UCSD-AML1 (cell line): ENCODE measurements around the gene DCAF10.
A peak's percentile ranks its signal among the peaks of the same experiment; 100 is the strongest.
"Not testable (repeated sequence)": the region's sequence is repeated elsewhere in the genome, so short reads cannot be mapped to it uniquely, and the experiment has no call there.

Experiments used
- DNase-seq: peaks from one replicate; lab custom pipeline; 2025; ENCODE audit not compliant: unreplicated experiment; lab: John Stamatoyannopoulos, UW

Gene DCAF10

DNA sequence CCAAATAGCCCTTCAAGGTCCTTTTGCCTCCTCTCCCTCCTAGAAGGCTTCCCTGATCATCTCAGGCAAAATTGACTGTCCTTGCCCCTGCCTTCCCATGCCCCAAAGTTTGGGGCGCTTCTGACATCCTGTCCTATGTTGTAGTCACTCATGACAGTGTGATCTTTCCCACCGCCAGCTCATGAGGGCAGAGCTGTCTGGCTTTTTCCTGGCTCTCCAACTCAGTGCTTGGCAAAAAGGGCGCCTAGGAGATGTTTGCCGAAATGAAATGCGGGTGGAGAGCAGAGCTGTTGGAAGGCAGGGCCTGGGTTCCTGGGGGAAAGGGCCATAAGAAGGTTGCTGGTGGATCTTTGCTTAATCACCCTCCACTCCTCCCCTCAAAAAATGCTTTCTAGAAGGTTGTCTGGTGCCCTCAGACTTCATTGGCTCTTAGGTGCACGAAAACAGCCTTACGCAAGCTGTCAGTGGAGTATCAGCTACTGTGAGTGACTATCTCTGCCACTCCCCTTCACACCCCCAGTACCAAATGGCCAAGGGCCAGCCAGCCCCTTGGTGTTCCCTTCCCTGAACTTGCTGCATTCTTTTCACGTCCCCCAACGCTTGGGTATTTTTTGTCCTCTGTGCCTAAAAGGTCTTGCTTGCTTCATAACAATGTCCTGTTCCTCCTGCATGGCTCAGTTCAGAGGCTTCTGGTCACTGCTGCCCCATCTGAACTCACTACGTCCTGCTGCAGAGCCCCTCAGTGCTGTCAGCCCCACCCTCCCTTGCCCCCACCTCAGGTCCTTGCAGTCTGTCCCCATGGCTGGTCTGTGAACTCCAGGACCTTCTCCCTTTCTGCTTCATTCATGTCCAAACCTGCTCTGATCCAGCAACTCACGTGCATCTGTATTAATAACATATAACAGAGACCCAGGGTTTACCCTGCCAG, 106.0 kb downstream of the DCAF10 start:
- DNase-seq = no peak

- DNase-seq = no peak
Measured at GRCh38 chr9:37908283-37908682, 107.7 kb downstream of the DCAF10 start.

DNA sequence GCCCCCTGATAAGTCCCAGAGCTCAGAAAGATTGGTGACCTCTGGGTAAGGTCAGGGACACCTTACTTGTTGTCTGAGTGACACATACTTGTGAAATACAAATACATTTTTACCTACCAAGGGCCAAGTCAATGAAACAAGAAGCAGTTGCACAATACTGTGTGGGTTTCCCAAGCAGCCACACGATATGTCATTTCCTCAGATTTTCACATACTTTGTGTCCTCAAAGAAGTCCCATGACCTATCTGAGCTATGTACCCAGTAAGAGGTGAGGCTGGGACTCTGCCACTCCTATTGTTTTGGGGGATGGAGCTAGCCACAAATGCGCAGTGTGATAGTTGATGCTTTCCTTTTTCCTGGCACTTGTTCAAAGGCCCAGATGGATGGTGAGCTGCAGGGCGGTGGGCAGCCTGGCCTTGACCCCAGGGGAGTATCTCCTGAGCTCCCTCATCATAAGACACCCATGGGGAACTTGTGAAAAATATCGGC, 108.1 kb downstream of the DCAF10 start:
- DNase-seq = no peak

- no peak for DNase-seq
Measured at GRCh38 chr9:37909326-37909725, 108.7 kb downstream of the DCAF10 start.

DNA sequence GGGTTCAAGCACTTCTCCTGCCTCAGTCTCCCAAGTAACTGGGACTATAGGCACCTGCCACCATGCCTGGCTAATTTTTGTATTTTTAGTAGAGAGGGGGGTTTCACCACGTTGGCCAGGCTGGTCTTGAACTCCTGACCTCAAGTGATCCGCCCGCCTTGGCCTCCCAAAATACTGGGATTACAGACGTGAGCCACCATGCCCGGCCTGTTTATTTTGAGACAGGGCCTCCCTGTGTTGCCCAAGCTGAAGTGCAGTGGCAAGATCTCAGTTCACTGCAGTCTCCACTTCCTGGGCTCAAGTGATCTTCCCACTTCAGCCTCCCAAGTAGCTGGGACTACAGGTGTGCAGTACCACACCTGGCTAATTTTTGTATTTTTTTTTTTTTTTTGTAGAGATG, 109.2 kb downstream of the DCAF10 start:
- not testable (repeated sequence) for DNase-seq

- no peak for DNase-seq
Measured at GRCh38 chr9:37910271-37910670, 109.7 kb downstream of the DCAF10 start.

- no peak for DNase-seq
Measured at GRCh38 chr9:37911271-37911681, 110.7 kb downstream of the DCAF10 start.

DNA sequence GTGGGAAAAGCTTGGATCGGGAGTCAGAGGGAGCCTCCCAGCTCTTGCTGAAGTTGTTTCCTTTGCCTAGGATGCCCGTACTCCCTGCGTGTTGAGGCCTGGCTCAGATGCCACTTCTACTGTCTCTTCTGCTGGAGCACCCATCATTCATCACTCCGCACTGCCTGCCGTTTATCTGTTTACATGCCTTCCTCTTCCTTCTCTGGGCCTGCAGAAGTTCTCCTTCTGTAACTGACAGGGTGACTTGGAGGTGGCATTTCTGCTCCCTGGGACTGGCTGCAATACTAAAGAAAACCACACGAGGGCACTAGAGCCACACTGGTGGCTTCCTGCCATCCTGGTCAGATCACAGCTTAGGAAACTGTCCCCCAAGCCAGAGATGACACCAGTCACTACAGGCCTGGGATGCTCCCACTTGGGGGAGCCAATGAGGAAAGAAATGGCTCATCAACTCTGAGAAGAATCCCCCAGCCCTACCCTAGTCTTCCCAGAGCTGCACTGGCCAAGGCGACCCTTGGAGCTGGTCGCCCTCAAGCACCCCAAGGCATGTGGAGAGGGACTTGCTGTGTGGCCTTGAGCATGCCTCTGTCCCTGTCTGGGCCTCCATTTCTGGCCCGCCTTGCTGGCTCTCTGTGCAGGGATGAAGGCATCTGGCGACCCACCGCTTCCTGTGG, 113.0 kb downstream of the DCAF10 start:
- peak; percentile 89 for DNase-seq

DNA sequence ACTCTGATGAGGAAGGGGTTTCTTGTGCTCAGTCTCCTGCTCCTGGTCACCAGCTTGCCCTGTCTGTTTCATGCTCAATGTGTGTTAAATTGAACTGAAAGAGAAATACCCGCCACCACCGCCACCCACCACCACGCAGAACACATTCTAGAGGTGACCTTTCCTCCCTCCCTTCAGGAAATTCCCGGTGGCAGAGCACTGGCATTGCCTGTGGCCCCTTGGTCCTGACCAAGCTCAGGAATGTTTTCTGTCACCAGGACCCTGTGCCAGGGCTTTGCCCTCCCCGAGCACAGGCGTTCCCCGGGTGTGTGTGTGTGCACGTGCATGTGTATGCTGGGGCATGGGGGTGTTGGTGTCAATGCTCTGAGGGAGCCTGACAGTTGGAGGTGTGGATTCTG, 113.6 kb downstream of the DCAF10 start:
- no peak for DNase-seq

DNA sequence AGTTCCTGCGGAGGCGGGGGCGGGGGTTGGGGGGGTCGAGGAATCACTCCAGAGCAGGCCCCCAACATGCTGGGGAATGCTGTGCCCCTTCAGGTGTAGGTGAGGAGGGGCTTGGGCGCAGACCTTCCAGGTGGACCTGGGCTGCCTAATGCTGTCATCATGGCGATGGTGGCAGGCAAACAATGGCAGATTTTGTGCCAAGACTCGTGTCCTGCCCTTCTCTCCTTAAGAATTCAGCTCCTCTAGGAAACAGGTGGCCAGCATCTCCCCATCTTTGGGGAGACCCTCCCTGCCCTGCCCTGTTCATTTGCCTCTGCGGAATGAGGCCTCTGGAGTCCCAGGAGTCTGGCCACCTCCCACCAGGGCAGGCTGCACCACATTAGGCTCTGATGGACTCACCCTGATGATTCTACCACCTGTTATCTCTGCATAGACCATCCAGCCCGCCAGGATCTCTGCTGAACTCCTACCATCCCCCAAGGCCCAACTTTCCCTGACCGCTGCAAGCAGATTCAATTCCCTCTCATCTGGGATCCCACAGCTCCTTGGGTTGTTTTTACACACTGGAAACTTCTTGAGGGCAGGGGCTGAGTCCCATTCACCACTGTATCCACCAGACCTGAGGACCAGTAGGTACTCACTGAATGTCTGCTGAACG, 114.2 kb downstream of the DCAF10 start:
- DNase-seq = no peak

- no peak for DNase-seq
Measured at GRCh38 chr9:37915911-37916470, 115.4 kb downstream of the DCAF10 start.

DNA sequence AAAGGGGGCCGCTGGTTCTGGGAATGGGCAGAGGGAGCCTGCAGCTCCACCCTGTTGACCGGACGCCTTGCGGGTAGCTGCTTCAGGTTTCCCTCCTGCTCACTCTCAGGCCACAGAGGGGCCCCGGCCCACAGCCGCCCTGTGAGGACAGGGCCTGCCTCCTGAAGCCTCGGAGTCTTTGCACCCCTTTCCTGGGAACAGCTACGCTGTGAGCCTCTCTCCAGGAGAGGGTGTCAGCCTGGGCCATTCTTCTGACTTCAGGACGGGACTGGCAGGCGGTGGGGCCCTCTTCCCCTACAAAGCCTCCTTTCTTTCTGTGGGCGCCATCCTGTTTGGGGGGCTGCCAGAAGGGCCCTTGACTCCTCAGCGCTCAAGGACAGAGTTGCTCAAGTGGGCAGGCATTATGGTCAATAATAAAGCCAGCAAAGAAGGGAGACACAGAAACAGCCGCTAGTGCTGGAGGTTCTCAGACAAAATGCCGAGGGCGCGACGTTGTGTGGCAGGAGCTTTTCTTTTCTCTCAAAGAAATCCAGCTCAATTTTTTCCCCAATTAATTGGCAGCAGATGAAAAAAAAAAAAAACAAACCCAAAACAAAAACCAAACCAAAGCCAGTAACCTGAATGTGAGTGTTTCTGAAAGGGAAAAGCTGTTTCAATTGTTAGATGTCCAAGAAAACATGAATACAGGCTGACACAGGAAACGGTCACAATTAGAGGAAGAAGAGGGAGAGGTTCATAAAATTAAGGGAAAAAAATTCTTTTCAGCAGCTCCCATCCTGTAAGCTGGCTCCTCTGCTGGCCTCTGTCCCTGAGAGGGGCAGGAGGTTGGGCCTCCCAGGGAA, 116.1 kb downstream of the DCAF10 start:
- no peak for DNase-seq
